ENCODE data around the gene GPBAR1.
"Not testable (repeated sequence)": the region's sequence is repeated elsewhere in the genome, so short reads cannot be mapped to it uniquely, and the experiment has no call there.

The GPBAR1 gene

DNA sequence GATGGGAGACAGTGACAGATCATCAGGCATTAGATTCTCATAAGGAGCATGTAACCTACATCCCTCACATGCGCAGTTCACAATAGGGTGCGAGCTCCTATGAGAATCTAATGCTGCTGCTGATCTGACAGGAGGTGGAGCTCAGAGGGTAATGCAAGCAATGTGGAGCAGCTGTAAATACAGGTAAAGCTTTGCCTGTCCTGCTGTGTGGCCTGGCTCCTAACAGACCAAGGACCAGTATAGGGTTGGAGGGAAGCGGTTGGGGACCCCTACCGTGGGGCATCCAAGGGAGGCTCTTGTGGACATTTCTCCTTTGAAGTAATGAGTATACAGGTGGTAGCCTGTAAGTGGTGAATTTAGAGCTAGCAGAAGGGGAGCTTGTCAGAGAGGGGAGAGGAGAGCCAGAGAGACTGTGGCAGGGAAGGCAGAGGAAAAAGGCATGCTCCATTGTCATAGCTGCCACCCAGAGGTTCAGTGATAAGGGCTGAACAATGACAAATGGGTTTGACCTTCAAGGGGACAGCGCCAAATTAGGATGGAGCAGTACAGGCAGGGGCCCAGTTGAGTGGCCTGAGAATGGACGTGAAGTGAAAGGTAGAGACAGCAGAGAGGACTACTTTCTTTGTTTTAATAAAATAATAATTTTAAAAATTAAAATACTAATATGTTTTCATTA lies 46.7 kb downstream of the GPBAR1 start:
- DNase-seq (ENCODE audit: low read depth): no peak
- no peak for TF ChIP-seq CTCF (IDR thresholded peaks at IDR 0.05; ENCODE audit: low read depth, low read length)
- TF ChIP-seq, protein P1, sequence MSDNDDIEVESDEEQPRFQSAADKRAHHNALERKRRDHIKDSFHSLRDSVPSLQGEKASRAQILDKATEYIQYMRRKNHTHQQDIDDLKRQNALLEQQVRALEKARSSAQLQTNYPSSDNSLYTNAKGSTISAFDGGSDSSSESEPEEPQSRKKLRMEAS (IDR thresholded peaks at IDR 0.05; ENCODE audit: low read depth, low read length): no peak
- TF ChIP-seq POLR2A (IDR thresholded peaks at IDR 0.05; ENCODE audit: extremely low read depth, insufficient read length): no peak
- no peak for TF ChIP-seq MYC (IDR thresholded peaks at IDR 0.05; ENCODE audit: low read depth, low read length)
- H3K4me3 ChIP-seq (ENCODE audit: low read depth, low read length): no peak overlapping the region

DNA sequence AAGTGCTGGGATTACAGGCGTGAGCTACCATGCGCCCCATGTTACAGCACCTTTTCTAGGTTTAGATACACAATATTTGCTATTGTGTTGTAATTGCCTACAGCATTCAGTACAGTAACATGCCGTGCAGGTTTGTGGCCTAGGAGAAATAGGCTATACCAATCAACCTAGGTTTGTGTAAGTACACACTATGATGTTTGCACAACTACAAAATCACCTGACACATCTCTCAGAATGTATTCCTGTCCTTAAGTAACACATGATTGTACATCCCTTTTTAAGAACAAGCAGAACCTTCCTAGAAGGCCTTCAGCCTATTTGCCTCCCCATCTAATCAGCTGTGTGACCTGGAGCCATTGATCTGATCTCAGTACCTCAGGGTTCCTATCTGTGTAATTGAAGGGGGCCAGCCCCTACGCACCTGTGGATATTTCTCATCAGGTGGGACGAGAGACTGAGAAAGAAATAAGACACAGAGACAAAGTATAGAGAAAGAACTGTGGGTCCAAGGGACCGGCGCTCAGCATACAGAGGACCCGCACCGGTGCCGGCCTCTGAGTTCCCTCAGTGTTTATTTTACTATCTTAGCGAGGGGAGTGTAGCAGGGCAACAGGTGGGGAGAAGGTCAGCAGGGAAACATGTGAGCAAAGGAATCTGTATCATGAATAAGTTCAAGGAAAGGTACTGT lies 50.2 kb downstream of the GPBAR1 start:
- no peak for DNase-seq (ENCODE audit: low read depth)
- TF ChIP-seq CTCF (IDR thresholded peaks at IDR 0.05; ENCODE audit: low read depth, low read length) (no peak), POLR2A (IDR thresholded peaks at IDR 0.05; ENCODE audit: extremely low read depth, insufficient read length) (no peak), MYC (IDR thresholded peaks at IDR 0.05; ENCODE audit: low read depth, low read length) (no peak)
- TF ChIP-seq, protein P1 (IDR thresholded peaks at IDR 0.05; ENCODE audit: low read depth, low read length): no peak
- no peak overlapping the region for H3K4me3 ChIP-seq (ENCODE audit: low read depth, low read length)

GRCh38 chr2:218311541-218312266 lies 50.9 kb downstream of the GPBAR1 start:
- not testable (repeated sequence) for DNase-seq (ENCODE audit: low read depth)

DNA sequence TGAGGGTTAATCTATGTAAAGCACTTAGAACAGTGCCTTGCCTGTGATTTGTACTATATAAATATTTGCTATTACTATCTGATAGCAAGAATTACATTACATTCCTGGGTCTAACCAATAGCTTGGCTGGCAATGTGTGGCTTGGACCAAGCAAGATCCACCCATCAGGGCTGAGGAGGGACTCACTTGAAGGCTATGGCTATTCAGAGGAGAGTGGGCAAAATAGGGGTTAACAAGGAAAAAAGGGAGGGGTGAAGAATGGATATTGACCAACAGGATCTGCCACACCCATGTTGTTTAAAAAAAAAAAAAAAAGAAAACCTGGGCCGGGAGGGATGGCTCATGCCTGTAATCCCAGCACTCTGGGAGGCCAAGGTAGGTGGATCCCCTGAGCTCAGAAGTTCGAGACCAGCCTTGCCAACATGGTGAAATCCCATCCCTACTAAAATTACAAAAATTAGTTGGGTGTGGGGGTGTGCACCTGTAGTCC lies 51.5 kb downstream of the GPBAR1 start:
- TF ChIP-seq MYC (IDR thresholded peaks at IDR 0.05; ENCODE audit: low read depth, low read length) (no peak), CTCF (IDR thresholded peaks at IDR 0.05; ENCODE audit: low read depth, low read length) (no peak), POLR2A (IDR thresholded peaks at IDR 0.05; ENCODE audit: extremely low read depth, insufficient read length) (no peak)
- TF ChIP-seq, protein P1 (IDR thresholded peaks at IDR 0.05; ENCODE audit: low read depth, low read length): no peak
- no peak overlapping the region for H3K4me3 ChIP-seq (ENCODE audit: low read depth, low read length)
- no peak for DNase-seq (ENCODE audit: low read depth)

More at GRCh38 chr2:218311541-218312266, 50.9 kb downstream of the GPBAR1 start:
- H3K4me3 ChIP-seq (ENCODE audit: low read depth, low read length): not testable (repeated sequence)

- no peak for DNase-seq (ENCODE audit: low read depth)
- H3K4me3 ChIP-seq (ENCODE audit: low read depth, low read length): no peak overlapping the region
- TF ChIP-seq, protein P1 (IDR thresholded peaks at IDR 0.05; ENCODE audit: low read depth, low read length): no peak
Observed at GRCh38 chr2:218313356-218313755, 52.5 kb downstream of the GPBAR1 start.

All from NB4 (cell line).